BE2C (cell line): Measurements from ENCODE around the gene CD82.

Experiments
- DNase-seq: peaks from one replicate; pipeline ENCODE4 v3.0.0-alpha.2; 2020
- H3K27me3 ChIP-seq: fragments of 250-450 bp; sonication (Bioruptor Pico); 2 replicates; pipeline ENCODE4 v1.5.1; 2020; ENCODE audit warnings: mild to moderate bottlenecking
- H3K36me3 ChIP-seq: fragments of 250-450 bp; sonication (Bioruptor Pico); 2 replicates; pipeline ENCODE4 v1.5.1; 2020; ENCODE audit warnings: mild to moderate bottlenecking
- H3K4me1 ChIP-seq: fragments of 250-450 bp; sonication (Bioruptor Pico); 2 replicates; pipeline ENCODE4 v1.5.1; 2020
- H3K4me3 ChIP-seq: 2 replicates; pipeline ENCODE4 v1.5.1; 2011; ENCODE audit warnings: low read depth, low read length
- H3K9me3 ChIP-seq: fragments of 250-450 bp; sonication (Bioruptor Pico); 2 replicates; pipeline ENCODE4 v1.5.1; 2020
- TF ChIP-seq, protein P1 (sequence below): IDR thresholded peaks from 2 replicates; pipeline ENCODE4 v1.5.1; 2012; ENCODE audit warnings: mild to moderate bottlenecking, low read depth, low read length

The CD82 gene

GRCh38 chr11:44576656-44577055 lies 11.2 kb downstream of the CD82 start:
- DNase-seq = no peak
- H3K4me1 ChIP-seq = no peaks in the 10 kb centered on the region
- H3K4me3 ChIP-seq = no peak overlapping the region
- H3K36me3 ChIP-seq = no peaks in the 10 kb centered on the region
- TF ChIP-seq, protein P1, sequence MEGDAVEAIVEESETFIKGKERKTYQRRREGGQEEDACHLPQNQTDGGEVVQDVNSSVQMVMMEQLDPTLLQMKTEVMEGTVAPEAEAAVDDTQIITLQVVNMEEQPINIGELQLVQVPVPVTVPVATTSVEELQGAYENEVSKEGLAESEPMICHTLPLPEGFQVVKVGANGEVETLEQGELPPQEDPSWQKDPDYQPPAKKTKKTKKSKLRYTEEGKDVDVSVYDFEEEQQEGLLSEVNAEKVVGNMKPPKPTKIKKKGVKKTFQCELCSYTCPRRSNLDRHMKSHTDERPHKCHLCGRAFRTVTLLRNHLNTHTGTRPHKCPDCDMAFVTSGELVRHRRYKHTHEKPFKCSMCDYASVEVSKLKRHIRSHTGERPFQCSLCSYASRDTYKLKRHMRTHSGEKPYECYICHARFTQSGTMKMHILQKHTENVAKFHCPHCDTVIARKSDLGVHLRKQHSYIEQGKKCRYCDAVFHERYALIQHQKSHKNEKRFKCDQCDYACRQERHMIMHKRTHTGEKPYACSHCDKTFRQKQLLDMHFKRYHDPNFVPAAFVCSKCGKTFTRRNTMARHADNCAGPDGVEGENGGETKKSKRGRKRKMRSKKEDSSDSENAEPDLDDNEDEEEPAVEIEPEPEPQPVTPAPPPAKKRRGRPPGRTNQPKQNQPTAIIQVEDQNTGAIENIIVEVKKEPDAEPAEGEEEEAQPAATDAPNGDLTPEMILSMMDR = no peak
- H3K9me3 ChIP-seq = no peaks in the 10 kb centered on the region
- no peaks in the 10 kb centered on the region for H3K27me3 ChIP-seq

GRCh38 chr11:44577231-44577830 lies 11.9 kb downstream of the CD82 start:
- no peak for DNase-seq
- TF ChIP-seq, protein P1 = no peak
- Histone ChIP-seq H3K27me3 (no peaks in the 10 kb centered on the region), H3K36me3 (no peaks in the 10 kb centered on the region), H3K4me3 (no peak overlapping the region), H3K4me1 (no peaks in the 10 kb centered on the region), H3K9me3 (no peaks in the 10 kb centered on the region)

- Histone ChIP-seq H3K27me3 (no peaks in the 10 kb centered on the region), H3K36me3 (no peaks in the 10 kb centered on the region), H3K4me1 (no peaks in the 10 kb centered on the region), H3K9me3 (no peaks in the 10 kb centered on the region), H3K4me3 (no peak overlapping the region)
- TF ChIP-seq, protein P1 = no peak
- DNase-seq = no peak
Observed at GRCh38 chr11:44578279-44578678, 12.8 kb downstream of the CD82 start.

DNA sequence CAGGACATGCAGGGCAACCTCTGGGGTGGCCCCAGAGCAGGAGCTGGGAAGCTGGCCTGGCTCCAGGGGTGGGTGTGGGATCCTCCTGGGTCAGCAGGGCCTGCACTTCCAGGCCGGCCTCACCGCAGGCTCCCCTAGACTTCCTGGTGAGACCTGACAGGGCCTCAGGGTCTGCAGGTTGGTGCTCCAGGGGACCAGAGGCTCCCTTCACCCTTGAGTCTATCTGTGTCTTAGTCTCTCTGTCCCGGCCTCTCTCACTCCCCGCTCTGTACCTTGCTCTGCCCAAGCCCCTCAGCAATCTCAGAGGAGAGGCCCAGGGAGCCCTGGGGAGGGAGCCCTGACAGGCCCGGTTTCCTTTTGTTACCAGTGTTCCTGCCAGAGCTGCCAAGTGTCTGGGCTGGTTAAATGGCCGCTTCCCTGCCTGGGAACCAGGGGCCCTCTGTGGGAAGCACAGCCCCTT lies 13.9 kb downstream of the CD82 start:
- Histone ChIP-seq H3K36me3 (no peaks in the 10 kb centered on the region), H3K4me3 (no peak overlapping the region)
- TF ChIP-seq, protein P1 = no peak

DNA sequence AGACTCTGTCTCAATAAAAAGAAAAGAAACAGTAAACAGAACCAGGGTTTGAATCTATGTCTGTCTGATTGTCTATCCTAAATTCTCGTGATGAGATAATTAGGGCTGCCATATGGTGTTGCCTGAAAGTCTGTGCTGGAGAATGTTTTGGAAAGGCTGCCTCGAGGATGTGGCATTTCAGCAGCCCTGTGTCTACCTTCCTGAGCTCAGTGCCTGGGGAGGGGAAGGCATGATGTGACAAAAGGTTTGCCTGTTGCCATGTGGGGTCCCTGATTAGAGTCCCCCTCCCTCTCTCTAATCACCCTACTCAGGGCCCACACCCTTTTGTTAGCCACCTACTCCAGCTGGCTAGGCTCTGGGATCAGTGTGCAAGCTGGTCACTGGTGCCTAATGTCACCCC lies 15.2 kb downstream of the CD82 start:
- no peaks in the 10 kb centered on the region for H3K9me3 ChIP-seq
- no peaks in the 10 kb centered on the region for H3K36me3 ChIP-seq
- TF ChIP-seq, protein P1 = no peak
- no peak for DNase-seq
- no peaks in the 10 kb centered on the region for H3K4me1 ChIP-seq
- no peak overlapping the region for H3K4me3 ChIP-seq
- no peaks in the 10 kb centered on the region for H3K27me3 ChIP-seq

More for the DNA sequence above, 13.9 kb downstream of the CD82 start:
- H3K4me1 ChIP-seq = no peaks in the 10 kb centered on the region
- DNase-seq = no peak
- H3K27me3 ChIP-seq = no peaks in the 10 kb centered on the region
- no peaks in the 10 kb centered on the region for H3K9me3 ChIP-seq

GRCh38 chr11:44581246-44581645 lies 15.8 kb downstream of the CD82 start:
- TF ChIP-seq, protein P1 = no peak
- DNase-seq = no peak
- no peaks in the 10 kb centered on the region for H3K9me3 ChIP-seq
- no peaks in the 10 kb centered on the region for H3K36me3 ChIP-seq
- no peaks in the 10 kb centered on the region for H3K4me1 ChIP-seq
- no peaks in the 10 kb centered on the region for H3K27me3 ChIP-seq
- no peak overlapping the region for H3K4me3 ChIP-seq
